ENCODE results near the gene LRRC51. TPM values are rescaled to one million over a fixed set of nuclear protein-coding genes. Genes with fewer than 3 reads are reported as not detected.

LRRC51 gene
- total RNA-seq, 1 donor from 2014 or later = 22.4 TPM

DNA sequence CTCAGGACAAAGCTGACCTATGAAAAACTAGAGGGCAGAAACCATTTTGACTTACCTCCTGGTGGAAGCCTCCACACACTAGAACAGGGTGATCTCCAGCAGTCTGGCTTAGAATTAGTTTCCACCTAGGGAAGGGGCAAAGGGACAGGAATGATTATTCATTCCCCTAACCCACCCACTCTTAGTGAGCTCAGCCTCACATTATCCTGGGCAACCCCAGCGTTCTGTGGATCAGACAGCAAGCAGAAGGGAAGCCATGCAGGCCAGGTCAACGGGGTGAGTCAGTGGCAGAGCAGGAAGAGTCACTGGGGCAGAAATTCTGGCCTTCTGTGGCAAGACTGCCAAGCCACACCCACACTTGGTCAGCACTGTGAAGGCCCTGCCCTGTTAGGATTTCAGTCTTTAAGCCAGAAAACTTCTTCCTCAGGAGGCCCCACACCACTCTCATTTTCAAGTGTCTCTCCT lies 10.8 kb upstream of the LRRC51 start:
- DNase-seq (ENCODE audit: low spot score) = peak; percentile 83

DNA sequence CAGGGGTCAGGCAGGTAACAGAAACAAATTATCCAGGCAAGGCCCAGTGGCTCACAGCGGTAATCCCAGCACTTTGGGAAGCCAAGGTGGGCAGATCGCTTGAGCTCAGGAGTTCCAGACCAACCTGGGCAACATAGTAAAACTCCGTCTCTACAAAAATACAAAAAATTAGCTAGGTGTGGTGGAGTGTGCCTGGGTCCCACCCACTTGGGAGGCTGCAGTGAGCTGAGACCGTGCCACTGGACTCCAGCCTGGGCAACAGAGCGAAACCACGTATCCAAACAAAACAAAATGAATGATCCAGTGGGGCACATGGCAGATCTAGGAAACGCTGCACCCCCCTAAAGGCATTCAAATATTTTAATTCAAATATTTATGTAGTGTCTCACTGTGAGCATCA lies 10.2 kb upstream of the LRRC51 start:
- no peak for DNase-seq (ENCODE audit: low spot score)

DNA sequence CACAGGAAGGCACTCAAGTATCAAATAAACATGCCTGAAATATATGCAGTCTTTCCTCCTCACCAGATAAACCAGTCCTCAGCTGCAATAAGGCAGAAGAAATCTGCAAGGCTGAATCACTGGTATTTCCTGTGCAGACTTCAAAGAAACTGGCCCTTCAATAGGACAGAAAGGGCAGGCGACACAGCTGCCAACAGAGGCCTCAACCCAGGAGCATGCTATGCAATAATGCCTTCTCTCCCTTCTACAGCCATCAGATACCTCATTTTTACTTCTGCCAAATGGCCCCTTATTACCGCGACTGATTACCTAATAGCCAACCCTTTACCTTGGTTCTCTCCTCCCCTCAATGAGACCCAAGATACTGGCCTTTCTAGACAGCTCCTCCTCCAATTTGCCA lies 8.3 kb upstream of the LRRC51 start:
- peak; percentile 52 for DNase-seq (ENCODE audit: low spot score)

DNA sequence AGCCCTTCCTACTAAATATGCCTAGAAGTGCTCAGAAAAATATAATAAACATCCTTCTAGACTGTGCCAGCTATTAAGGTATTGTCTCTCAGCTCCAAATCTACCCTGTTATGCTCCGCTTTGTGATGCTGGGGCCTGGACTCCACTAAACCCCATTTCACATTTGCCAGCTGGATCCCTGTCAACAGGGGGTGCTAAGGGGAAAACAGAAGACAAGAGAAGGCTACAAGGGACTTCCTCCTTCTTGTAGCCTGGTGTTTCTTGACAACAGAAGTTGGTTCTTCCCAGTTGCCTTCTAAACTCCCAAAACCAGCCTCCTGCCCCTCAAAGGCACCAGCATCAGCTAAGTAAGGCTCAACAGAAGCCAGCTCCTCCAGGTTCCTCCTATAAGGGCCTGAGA lies 5.5 kb upstream of the LRRC51 start:
- DNase-seq (ENCODE audit: low spot score) = no peak

DNA sequence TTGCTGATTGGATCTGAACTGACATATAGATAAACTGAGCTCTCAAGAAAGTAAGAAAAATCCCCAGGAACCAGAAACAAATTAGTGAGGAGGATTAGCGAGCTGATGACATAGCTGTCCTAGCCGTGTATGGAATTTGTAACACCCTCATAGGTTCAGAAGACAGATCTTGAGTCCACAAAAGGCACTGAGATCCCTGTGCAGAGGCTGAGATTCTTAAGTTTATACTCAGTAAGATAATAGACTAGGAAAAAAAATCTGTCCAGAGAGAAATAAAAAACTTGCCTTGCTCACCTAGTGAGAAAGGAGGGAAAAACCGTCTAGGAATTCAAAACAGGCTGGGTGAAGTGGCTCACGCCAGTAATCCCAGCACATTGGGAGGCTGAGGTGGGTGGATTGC lies 4.9 kb upstream of the LRRC51 start:
- no peak for DNase-seq (ENCODE audit: low spot score)

DNA sequence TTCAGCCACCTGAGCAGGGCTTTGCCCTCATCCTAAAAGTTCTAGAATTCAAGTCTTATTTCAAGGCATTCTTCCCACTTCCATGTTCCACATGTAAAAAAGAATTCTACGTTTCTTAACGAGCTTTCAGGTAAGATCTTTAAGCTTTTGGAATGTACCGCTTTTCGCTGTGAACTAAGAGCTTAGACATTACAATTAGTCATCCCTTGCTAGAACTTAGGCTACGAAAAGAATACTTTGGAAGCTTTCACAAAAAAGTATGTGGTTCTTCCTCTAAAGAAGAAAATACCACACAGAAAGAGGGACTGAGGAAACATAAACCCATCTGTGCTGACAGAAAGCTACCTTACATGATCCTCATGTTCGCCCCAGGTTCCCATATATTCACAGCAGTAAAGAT lies 2.2 kb upstream of the LRRC51 start:
- DNase-seq (ENCODE audit: low spot score) = no peak

DNA sequence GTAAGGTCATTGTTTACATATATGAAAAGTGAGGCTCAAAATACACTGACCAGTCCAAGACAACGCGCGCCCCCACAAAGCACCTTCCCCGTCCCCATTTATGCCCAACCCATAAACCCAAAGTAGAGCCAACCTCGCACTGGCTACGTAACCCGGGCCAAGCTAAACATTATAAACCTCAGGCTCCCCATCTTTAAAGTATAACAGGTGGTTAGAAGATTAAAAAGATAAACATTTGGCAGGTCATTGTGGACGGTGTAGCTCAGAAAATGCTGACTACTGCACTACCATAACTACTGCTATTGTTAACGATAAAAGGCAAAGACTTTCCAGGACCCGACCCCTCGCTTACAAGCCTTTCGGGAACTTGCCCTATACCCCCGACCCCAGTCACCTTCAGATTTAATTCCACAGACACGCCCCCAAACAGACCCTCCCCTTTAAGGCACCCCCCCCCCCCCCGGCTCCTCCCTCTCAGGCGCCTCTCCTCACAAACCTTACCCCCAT lies 778 bp upstream of the LRRC51 start:
- no peak for DNase-seq (ENCODE audit: low spot score)

DNA sequence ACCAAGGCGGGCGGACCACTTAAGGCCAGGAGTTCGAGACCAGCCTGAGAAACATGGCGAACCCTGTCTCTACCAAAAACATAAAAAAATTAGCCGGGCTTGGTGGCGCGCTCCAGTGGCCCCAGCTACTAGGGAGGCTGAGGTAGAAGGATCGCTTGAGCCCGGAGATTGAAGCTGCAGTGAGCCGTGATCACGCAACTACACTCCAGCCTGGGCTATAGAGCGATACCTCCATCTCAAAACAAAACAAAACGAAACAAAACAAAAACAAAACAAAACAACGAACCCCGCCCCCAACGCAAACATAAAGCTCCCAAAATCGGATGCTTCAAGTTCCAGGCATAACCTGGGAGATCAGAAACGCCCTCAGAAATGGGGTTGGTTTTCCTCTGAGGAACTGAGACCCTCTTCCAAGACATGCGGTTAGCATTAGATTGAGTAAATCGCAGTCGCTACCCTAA lies 564 bp downstream of the LRRC51 start:
- DNase-seq (ENCODE audit: low spot score) = no peak

DNA sequence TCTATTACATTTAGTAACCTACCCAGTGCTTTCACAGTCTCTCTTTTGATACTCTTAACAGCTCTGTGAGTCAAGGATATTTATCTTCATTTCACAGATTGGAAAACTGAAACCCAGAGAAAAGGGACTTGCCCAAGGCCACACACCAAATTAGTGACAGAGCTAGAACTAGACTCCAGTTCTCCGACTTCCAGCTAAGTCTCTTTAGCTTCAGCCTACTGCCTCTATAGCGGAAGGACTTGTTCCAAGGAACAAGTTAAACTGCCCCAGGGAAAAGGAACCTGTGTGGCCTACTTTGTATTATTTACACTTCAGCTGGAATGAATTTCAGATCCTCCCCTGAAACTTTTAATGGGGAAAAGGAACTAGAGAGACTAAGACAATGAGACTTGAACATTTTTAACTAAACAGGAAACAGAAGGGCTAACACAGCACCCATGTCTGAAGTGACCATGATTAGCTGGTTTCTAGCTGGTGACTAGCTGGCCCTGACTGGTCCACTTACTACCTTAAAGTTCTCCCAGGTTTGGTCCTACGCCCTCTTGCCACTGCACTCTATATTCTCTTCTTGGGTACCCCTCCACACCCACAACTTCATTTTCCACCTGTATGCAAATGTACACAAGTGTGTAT lies 1.3 kb downstream of the LRRC51 start:
- DNase-seq (ENCODE audit: low spot score) = no peak

DNA sequence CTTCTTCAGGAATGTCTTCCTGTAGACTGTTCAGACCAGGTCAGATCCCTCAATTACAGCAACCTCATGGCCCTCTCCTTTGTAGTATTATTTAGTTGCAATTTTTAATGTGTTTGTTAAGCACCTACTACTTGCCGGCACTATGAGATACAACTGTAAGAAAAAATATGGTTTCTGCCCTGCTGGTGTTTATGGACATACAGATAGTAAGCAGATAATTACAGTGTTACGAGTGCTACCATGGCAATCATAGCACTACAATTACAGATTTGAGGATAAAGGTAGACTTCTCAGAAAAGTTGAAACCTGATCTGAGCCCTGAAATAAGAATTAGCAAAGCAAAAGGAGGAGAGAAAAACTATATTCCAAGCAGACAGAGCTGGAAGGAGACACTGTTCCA lies 2.8 kb downstream of the LRRC51 start:
- no peak for DNase-seq (ENCODE audit: low spot score)

DNA sequence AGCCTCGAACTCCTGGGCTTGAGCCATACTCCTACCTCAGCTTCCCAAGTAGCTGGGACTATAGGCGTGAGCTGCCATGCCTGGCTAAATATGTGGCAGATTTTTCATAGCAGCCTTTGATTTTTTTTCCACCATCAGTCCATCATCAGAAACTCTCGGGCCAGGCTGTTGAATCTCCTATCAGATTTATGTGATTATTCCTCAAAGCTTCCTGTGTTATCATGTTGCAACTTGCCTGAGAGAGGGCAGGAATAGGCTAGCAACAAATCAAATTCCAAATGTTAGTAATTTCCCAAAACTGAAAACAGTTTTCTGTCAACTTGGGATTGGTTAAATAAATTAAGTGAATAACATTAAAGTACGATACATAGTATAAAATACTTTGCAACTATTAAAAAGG lies 3.4 kb downstream of the LRRC51 start:
- no peak for DNase-seq (ENCODE audit: low spot score)

DNA sequence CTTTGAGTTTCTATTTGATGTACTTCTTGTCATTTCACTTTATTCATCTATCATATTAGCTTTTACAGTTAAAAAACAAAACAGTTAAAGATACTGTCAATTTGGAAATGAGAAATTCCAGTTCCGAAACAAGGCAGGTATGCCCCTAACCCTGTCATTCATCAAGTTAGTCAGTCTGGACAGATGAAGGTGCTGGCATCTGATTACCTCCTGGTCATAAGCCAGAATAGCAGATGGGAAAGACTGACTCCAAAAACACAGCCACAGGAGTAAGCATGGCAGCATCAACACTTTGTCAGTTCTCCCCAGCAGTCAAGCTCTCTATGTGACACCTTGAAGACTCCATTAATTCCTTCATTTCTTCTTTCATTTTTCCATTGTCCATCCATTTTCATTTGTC lies 4.3 kb downstream of the LRRC51 start:
- DNase-seq (ENCODE audit: low spot score) = no peak

DNA sequence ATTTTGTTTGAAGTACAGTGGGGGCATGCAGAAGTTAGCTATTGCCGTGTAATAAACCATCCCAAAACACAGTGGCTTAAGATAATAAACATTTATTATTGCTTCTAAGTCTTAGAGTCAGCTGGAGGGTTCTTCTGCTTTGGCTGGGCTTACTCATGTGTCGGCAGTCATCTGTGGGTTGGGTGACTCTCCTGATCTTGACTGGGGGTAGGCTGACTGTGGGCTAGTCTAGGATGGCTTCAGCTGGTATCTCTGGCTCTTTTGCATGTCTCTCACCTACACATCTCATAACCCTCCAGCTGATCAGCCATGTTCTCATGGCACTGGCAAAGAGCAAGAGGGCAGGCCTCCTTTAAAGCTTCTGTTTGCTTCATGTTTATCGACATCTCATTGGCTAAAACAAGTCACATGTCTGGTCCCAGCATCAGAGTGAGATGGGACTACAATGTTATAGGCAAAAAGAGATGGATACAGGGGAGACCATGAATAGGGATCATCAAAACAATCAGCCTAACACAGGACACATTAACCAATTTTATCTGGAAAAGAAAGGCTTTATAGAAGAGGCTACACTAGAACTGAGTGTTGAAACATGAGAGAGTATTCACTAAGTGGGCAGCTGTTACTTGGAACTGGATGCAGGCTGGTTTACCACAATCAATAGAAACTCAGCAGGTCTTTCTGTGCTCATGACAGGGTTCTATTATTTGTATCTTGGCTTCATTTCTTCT lies 5.1 kb downstream of the LRRC51 start:
- no peak for DNase-seq (ENCODE audit: low spot score)

DNA sequence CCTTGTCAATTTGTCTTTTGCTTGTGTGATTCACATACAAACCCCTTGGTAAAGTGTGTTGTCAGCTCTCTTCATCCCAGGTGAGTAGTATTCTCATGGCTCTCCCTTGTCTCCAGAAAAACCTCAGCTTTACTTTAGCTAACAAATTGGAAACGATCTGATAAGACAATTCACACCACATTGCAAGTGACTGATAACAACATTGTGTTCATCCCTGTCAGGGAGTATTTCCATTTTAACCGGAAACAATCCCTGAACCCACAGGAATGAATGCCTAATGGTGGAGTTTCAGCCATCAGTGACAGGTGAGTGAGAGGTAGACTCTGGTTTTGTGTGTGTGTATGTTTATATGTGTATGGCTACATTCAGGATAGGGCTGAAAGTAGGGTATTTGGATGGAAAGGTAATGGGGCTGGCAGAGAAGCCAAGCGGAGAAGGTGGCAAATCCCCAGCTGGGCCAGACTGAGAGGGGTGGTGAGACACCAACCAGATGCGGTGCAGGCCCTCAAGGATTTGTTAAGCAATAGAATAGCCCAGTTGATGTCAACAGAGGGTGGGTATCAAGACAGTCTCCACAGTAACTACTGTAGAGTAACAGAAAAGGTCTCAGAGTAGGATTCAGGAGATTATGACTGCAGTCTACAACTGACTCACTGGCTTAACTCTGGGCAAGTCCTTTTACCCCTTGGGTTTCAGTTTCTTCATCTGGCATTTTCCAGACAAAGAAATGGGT lies 7.6 kb downstream of the LRRC51 start:
- DNase-seq (ENCODE audit: low spot score) = no peak

DNA sequence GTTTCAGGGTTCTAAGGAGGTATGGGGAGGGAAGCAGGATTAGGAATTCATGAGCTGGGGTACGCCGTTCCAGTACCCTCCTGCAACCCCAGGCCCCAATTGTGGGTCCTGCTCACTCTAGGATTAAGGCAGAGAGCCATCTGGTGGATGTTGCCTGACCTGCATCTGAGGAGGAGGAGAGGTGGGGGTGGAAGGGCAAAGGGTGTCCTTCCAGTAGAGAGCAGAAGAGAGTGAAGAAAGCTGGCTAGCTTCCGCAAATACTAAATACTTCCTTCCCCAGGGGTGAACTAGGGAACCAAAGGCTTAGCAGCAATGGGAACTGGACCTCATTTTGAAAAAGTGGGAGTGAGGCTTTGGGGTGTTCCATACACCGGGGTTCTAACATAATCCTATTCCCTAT lies 10.6 kb downstream of the LRRC51 start:
- peak; percentile 82 for DNase-seq (ENCODE audit: low spot score)

DNA sequence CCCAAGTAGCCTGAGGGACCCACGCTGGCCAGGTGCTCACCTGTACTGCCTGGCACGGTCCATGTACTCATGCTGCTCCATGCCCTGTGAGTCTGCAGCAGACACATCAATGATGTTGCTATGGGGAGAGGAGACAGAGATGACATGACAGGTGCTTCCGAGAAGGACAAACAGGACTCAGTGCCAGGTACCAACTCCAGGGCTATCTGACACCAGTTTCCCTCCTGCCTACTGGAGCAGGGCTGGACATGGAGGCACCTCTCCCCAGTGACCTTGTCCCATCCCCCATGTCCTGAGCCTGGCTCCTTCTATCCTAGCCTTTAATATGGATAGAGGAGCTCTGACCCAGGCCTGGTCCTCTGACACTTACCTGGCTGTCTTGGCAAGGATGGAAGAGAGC lies 18.1 kb downstream of the LRRC51 start:
- no peak for DNase-seq (ENCODE audit: low spot score)

DNA sequence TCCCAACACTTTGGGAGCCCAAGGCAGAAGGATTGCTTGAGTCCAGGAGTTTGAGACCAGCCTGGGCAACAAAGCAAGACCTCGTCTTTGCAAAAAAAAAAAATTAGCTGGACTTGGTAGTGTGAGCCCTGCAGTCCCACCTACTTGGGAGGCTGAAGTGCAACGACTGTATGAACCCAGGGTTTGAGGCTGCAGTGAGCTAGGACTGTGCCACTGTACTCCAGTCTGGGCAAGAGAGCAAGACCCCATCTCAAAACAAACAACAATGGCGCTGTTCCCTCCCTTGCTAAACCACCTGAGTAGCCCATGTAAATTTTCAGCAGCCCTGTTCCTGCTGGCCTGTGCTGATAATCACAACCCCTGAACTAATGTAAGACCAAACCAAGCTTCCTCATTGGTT lies 19.4 kb downstream of the LRRC51 start:
- DNase-seq (ENCODE audit: low spot score) = no peak

DNA sequence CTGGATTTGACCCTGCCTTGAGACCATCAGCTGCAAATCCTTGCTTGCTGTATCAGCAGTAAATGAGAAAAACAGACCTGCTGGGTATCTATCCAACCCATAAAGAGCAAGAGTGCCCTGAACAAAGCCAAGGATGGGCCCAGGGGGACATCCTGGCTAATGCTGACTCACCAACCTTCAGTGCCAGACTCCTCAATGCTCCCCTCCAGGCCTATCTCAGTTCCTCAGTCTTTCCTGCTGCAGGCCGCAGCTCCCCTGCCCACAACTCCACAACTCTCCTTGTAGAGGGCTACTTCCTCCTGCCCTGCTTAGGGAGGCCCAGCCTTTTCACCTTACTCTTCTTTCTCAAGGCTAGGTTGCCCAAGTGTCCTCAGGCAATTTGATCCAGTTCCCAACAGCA lies 19.8 kb downstream of the LRRC51 start:
- DNase-seq (ENCODE audit: low spot score) = no peak

DNA sequence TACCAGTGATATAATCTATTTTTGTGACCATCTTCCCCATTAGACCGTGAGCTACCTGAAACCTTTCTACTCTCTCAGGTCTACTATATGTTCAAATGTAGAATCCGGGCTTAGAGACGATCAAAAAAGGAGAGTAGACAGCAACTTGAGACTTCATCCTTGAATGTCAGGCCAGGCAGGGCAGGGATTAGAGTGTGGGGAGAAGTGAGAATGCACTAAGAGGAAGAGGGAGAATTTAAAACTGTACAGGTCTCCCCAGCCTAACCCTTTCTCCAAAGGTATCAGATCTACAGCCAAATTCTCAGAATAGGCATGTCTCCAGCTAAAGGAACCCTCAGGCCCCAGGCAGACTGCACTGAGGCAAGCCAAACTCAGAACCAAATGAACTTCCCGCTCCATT lies 21.5 kb downstream of the LRRC51 start:
- no peak for DNase-seq (ENCODE audit: low spot score)

DNA sequence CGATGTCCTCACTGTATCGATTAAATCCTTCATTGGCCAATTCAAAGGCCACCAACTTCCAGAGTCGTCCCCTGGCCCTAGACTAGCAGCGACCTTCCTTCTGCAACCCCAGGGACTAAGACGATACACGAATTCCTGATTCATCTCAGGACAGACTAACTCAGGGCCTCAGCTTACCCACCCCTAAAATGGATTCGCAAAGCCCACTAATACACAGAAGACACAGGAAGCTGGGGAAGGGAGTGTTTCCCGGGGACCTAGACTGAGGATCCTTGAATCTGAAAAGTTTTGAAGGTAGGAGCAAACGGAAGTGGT lies 21.9 kb downstream of the LRRC51 start:
- DNase-seq (ENCODE audit: low spot score) = no peak

DNA sequence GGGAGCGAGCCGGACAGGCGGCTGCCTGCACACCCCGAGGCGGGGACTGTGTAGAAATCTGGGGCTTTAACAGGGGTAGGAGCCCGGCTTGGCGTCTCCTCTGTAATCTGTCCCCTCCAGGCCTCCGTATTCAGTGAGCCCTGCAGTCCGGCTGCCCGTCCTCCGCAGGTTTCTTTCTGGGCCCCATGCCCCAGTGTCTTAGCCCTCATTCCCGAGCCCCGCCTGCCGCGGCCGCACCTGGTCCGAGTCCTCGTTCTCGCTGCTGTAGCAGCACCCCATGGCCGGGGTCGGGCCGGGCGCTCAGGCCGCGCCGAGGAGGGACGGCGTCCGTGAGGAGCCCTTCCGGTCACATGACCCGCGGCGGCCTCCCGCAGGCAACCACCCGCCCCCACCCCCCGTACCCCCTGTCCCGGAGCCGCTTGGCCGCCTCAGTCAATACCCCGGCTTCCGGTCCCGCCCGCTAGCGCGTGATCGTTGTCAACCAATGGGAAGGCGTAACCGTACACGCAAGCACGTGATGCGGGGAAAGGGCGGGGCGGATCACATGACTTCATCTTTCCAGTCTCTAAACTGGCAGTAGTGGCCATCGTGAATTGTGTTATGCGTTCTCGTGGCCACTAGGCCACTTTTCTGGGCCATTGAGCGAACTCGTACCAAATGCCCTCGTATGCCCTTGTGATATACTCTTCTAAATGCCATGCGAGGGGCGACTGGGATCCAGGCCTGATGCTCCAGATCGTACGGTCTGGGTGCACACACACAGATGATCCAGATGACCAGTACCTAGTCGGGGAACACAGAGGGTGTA lies 22.5 kb downstream of the LRRC51 start, which contains the start of gene LAMTOR1:
TSS of gene LAMTOR1 (minus strand) at position 352 of the 808 bp plus-strand sequence. CDS start at position 279, 73 bp downstream.
- DNase-seq (ENCODE audit: low spot score) = peak; percentile 100

DNA sequence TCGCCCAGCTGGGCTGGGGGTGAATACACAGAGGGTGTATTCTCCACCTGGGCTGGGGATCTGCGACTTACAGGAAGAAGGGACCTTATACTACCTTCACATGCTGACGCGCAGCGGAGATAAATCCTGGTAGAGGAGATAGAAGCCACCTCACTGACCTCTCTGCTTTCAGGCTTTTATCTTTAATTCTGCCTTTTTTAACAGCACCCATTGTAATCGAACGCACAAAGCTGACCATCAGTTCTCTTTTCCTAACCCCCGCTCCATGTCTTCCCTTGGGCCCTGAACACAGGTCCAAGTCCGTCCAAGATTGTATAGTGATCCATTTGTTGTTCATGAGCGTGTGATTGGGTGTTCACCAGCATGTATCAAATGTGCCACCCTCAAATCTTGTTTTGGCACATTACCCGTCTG lies 23.1 kb downstream of the LRRC51 start:
- DNase-seq (ENCODE audit: low spot score) = no peak
